K562 (cell line): ENCODE measurements around the gene B4GALT4. TPM values are rescaled to one million over a fixed set of nuclear protein-coding genes. Genes with fewer than 3 reads are reported as not detected.

Experiments used
- ATAC-seq: fragments of 200-7000 bp; cut with Tn5 transposase; 3 replicates; pipeline ENCODE4 v1.9.1; 2020; ENCODE audit warnings: moderate library complexity
- BruUV-seq: library from RNA; stranded (reverse); fragments of 400-500 nt; replicated peaks from 2 replicates; lab custom pipeline; 2021; lab: Mats Ljungman, UMichigan
- CTCF ChIA-PET: fragments of 300-600 bp; formaldehyde crosslinking; extraction: SDS; loops from one replicate; lab custom pipeline; 2021; ENCODE audit warnings: low intra/inter-chr PET ratio; lab: Yijun Ruan, JAX
- POLR2A ChIA-PET: fragments of 300-600, 350-650 bp; sonication (Branson Sonifier 250); formaldehyde crosslinking; extraction: SDS; loops from one replicate; lab custom pipeline; 2021; ENCODE audit warnings: antibody characterized with exemption, inconsistent platforms; lab: Yijun Ruan, JAX
- DNase-seq, 4 experiments: peaks; one replicate each; pipeline versions ENCODE4 v3.0.0 to v3.0.0-alpha.2; 2011 to 2018; ENCODE audit warnings: low spot score in 3 of 4, mixed read lengths in 3 of 4; ENCODE audit errors: extremely low read depth in 1 of 4
- FAIRE-seq: peaks from 2 replicates; lab custom pipeline; 2011; peaks lifted over from hg19 to GRCh38; lab: Jason Lieb, UNC
- H2AFZ ChIP-seq: 2 replicates; pipeline ENCODE4 v1.6.0; 2011; ENCODE audit warnings: low read depth, low read length, control low read depth, inconsistent platforms
- H3K27ac ChIP-seq: fragments of 200-600 bp; 3 replicates; pipeline ENCODE4 v1.8.0; 2011; ENCODE audit warnings: low read depth, mild to moderate bottlenecking, control low read depth, inconsistent platforms, low read length, moderate library complexity, mixed read lengths; ENCODE audit errors: extremely low read depth
- H3K27me3 ChIP-seq, 2 experiments: fragments of 300-600 bp in 1 of 2; 2 replicates in 1 of 2; 3 replicates in 1 of 2; pipeline versions ENCODE4 v1.6.0 to v1.8.0; 2011; ENCODE audit warnings: inconsistent platforms in 2 of 2, low read length in 2 of 2, mild to moderate bottlenecking in 1 of 2, mixed read lengths in 1 of 2, moderate library complexity in 1 of 2; ENCODE audit not compliant: control insufficient read depth in 2 of 2, insufficient read depth in 2 of 2
- H3K36me3 ChIP-seq: fragments of 300-600 bp; 3 replicates; pipeline ENCODE4 v1.8.0; 2011; ENCODE audit warnings: mild to moderate bottlenecking, low read length, inconsistent platforms; ENCODE audit not compliant: control insufficient read depth, insufficient read depth
- H3K4me1 ChIP-seq, 2 experiments: fragments of 200-600 bp in 1 of 2; replicated peaks in 1 of 2; 2 replicates in 1 of 2; 3 replicates in 1 of 2; pipeline versions ENCODE4 v1.5.1 to v1.8.0; 2011; ENCODE audit warnings: inconsistent platforms in 2 of 2, low read length in 2 of 2, mild to moderate bottlenecking in 1 of 2, mixed read lengths in 1 of 2, moderate library complexity in 1 of 2; ENCODE audit not compliant: control insufficient read depth in 2 of 2, insufficient read depth in 2 of 2
- H3K4me2 ChIP-seq: 2 replicates; pipeline ENCODE4 v1.6.1; 2011; ENCODE audit warnings: low read length, control low read depth, inconsistent platforms, mixed read lengths; ENCODE audit not compliant: insufficient read depth
- H3K4me3 ChIP-seq: fragments of 200-600 bp; sonication (generic), shearing (Covaris generic); 2 replicates; pipeline ENCODE4 v1.5.1; 2016; ENCODE audit warnings: control low read depth, inconsistent platforms
- H3K79me2 ChIP-seq: fragments of 200-600 bp; 3 replicates; pipeline ENCODE4 v1.8.0; 2011; ENCODE audit warnings: low read length, inconsistent platforms; ENCODE audit not compliant: control insufficient read depth, insufficient read depth
- H3K9ac ChIP-seq, 2 experiments: 2 replicates each; pipeline versions ENCODE4 v1.6.0 to v1.6.1; 2011; ENCODE audit warnings: low read depth in 2 of 2, low read length in 2 of 2, control low read depth in 1 of 2, inconsistent platforms in 1 of 2, mild to moderate bottlenecking in 1 of 2, mixed read lengths in 1 of 2; ENCODE audit not compliant: insufficient read depth in 1 of 2
- H3K9me1 ChIP-seq: one replicate; pipeline ENCODE4 v1.6.0; 2011; ENCODE audit warnings: inconsistent platforms, mild to moderate bottlenecking, low read length, moderate library complexity; ENCODE audit not compliant: control insufficient read depth, insufficient read depth
- H3K9me3 ChIP-seq: replicated peaks from 2 replicates; pipeline ENCODE4 v1.5.1; 2011; ENCODE audit warnings: low read depth, low read length, inconsistent platforms; ENCODE audit not compliant: control insufficient read depth, insufficient read depth
- H4K20me1 ChIP-seq: replicated peaks from 2 replicates; pipeline ENCODE4 v1.6.1; 2011; ENCODE audit warnings: low read length, inconsistent platforms, mixed read lengths; ENCODE audit not compliant: control insufficient read depth, insufficient read depth
- ID3 ChIP-seq, 2 experiments: fragments of 250-450 bp in 1 of 2; fragments of 450-650 bp in 1 of 2; sonication (Bioruptor Pico) in 1 of 2; IDR thresholded peaks; 2 replicates each; pipeline versions ENCODE4 v1.6.1 to v1.8.0; 2016 to 2021; ENCODE audit warnings: mild to moderate bottlenecking in 2 of 2, moderate library complexity in 2 of 2, missing compliant biosample characterization in 1 of 2, missing genetic modification characterization in 1 of 2
- MEF2A ChIP-seq: IDR thresholded peaks from 2 replicates; pipeline ENCODE4 v1.6.1; 2011; ENCODE audit warnings: low read depth, mild to moderate bottlenecking, low read length, moderate library complexity; ENCODE audit not compliant: control insufficient read depth
- TEAD1 ChIP-seq, 2 experiments: fragments of 450-650 bp in 1 of 2; sonication (generic) in 1 of 2; formaldehyde crosslinking; IDR thresholded peaks; 2 replicates each; pipeline versions ENCODE4 v1.4.0 to v1.8.0; 2020 to 2022; ENCODE audit warnings: mild to moderate bottlenecking in 2 of 2, missing genetic modification reagents in 1 of 2
- TEAD2 ChIP-seq: fragments of 450-650 bp; IDR thresholded peaks from 2 replicates; pipeline ENCODE4 v1.6.1; 2016; ENCODE audit warnings: missing genetic modification characterization, control low read depth, missing compliant biosample characterization
- ZNF146 ChIP-seq: IDR thresholded peaks from one replicate; pipeline ENCODE4 v1.6.1; 2018; ENCODE audit warnings: missing compliant biosample characterization; ENCODE audit not compliant: unreplicated experiment
- WGBS: fragments of 100-300 bp; shearing (Covaris generic); methylation state at CpG from one replicate; pipeline ENCODE4 v1.1.6; 2016; ENCODE audit warnings: low coverage, mixed read lengths; ENCODE audit not compliant: insufficient coverage; ENCODE audit errors: missing lambda C conversion rate; 5-methylcytosine and 5-hydroxymethylcytosine counted together
- in situ Hi-C: fragments of 300-500 bp; cut with MboI; formaldehyde crosslinking; loops from 4 replicates; pipeline ENCODE4 v1.15.0; 2018; ENCODE audit warnings: inconsistent platforms, mixed read lengths
- intact Hi-C: fragments of 100-400 bp; cut with micrococcal nuclease; formaldehyde crosslinking; loops from 2 replicates; pipeline ENCODE4 v1.14.2; 2022
- polyA plus RNA-seq, 8 experiments: library from polyadenylated mRNA; depleted of rRNA in 4 of 8; stranded (reverse) in 5 of 8; unstranded in 3 of 8; fragments of >200 nt; fragmentation: Nextera tagmentation in 2 of 8; fragmentation: Illumina TruSeq in 1 of 8; extraction: Ambion mirVana in 2 of 8; extraction: Trizol in 1 of 8; gene quantifications; 2 replicates each; pipeline versions ENCODE4 v1.2.1 to v1.2.3, GENCODE V29; 2011 to 2014; ENCODE audit warnings: inconsistent platforms in 1 of 8, missing spikeins in 1 of 8
- total RNA-seq, 7 experiments: library from RNA; depleted of rRNA in 6 of 7; stranded (reverse); fragments of >200 nt in 6 of 7; fragmentation: Illumina TruSeq in 2 of 7; extraction: Trizol in 2 of 7; gene quantifications; 2 replicates each; pipeline versions ENCODE4 v1.2.1 to v1.2.3, GENCODE V29; 2011 to 2021; ENCODE audit warnings: low replicate concordance in 1 of 7

Gene B4GALT4
- total and polyA plus RNA-seq, 9 of the 15 experiments (the other 6 are each of a cell fraction or from before 2014, with no cell fraction given): 8.2 to 17.8 (median 12.2) TPM

GRCh38 chr3:119230071-119230470 is 10.6 kb downstream of the B4GALT4 start:
- intact Hi-C loops (no loop called here), in situ Hi-C loops (loop anchor here (25.0 kb wide), 1 partner anchor 343 kb away; no protein-coding TSS in a partner anchor)
- POLR2A ChIA-PET: interaction anchor here (1.5 kb wide), 1 partner anchor 11 kb away, joined by 5 read pairs; the partner anchor contains the start of gene B4GALT4
- Histone ChIP-seq H3K4me2 (no peak overlapping the region), H3K9me3 (no peaks in the 10 kb centered on the region), H3K4me3 (no peak overlapping the region), H4K20me1 (no peaks in the 10 kb centered on the region), H3K27ac (no peak overlapping the region), H2AFZ (no peak overlapping the region)
- DNase-seq (no peak), ATAC-seq (no peak)
- WGBS: 89% methylated on average over 4 of the region's 7 CpGs
- no peak for TF ChIP-seq MEF2A
- no peak for TF ChIP-seq ID3 (CRISPR knock-in tag; IDR thresholded peaks at IDR 0.05)
- TF ChIP-seq ID3 (tag; IDR thresholded peaks at IDR 0.05): no peak
- TF ChIP-seq TEAD1 (CRISPR knock-in tag; IDR thresholded peaks at IDR 0.05): no peak
- TF ChIP-seq, all 486 proteins: peak for 0
- CTCF ChIA-PET: interaction anchor here (0.7 kb wide), 1 partner anchor 345 kb away, joined by 3 read pairs; no protein-coding TSS in a partner anchor
- H3K4me1 ChIP-seq: no peaks in the 10 kb centered on the region; a peak in 1 of 5 replicates
- no TSS peak for BruUV-seq
- no peak for FAIRE-seq
- no peaks in the 10 kb centered on the region for H3K79me2 ChIP-seq
- no peak overlapping the region for H3K9ac ChIP-seq
- no peaks in the 10 kb centered on the region for H3K9me1 ChIP-seq
- H3K36me3 ChIP-seq: peaks cover 52% of the 10 kb centered on the region; the same call in 2 of the 3 replicates
- H3K27me3 ChIP-seq: no peaks in the 10 kb centered on the region

- H3K27me3 ChIP-seq: no peaks in the 10 kb centered on the region
- no peaks in the 10 kb centered on the region; a peak in 1 of 5 replicates for H3K4me1 ChIP-seq
- POLR2A ChIA-PET: no interaction called here
- no peaks in the 10 kb centered on the region for H4K20me1 ChIP-seq
- H3K9me3 ChIP-seq: no peaks in the 10 kb centered on the region
- H2AFZ ChIP-seq: no peak overlapping the region
- intact Hi-C loops: no loop called here
- TF ChIP-seq ZNF146 (CRISPR knock-in tag) (peak; percentile 52), TEAD2 (tag) (no peak)
- TF ChIP-seq, all 486 proteins: peak for 1
- in situ Hi-C loops: loop anchor here (25.0 kb wide), 1 partner anchor 342 kb away; no protein-coding TSS in a partner anchor
- Histone ChIP-seq H3K4me2 (no peak overlapping the region), H3K9me1 (no peaks in the 10 kb centered on the region), H3K9ac (no peak overlapping the region), H3K4me3 (no peak overlapping the region), H3K79me2 (no peaks in the 10 kb centered on the region), H3K36me3 (peaks cover 54% of the 10 kb centered on the region; the same call in 2 of the 3 replicates), H3K27ac (no peak overlapping the region)
- DNase-seq (no peak), FAIRE-seq (no peak), ATAC-seq (no peak)
- BruUV-seq: no TSS peak
- CTCF ChIA-PET: no interaction called here
- WGBS: 65% methylated on average over 6 of the region's 7 CpGs
These were observed 11.5 kb downstream of the B4GALT4 start for GRCh38 chr3:119229190-119229589.
